Astrocyte (in vitro differentiated cells and primary cell): ENCODE measurements around the gene TMEM123. TPM values are rescaled to one million over a fixed set of nuclear protein-coding genes. Genes with fewer than 3 reads are reported as not detected.
A peak's percentile ranks its signal among the peaks of the same experiment; 100 is the strongest.

Experiments used
- DNase-seq: peaks from one replicate; pipeline ENCODE4 v3.0.0-alpha.2; 2010; ENCODE audit warnings: low read depth
- FAIRE-seq: peaks from 2 replicates; lab custom pipeline; 2011; peaks lifted over from hg19 to GRCh38; lab: Jason Lieb, UNC
- H2AFZ ChIP-seq: 2 replicates; pipeline ENCODE4 v1.6.0; 2012; ENCODE audit warnings: low read depth, low read length, inconsistent platforms
- H3K27ac ChIP-seq: 2 replicates; pipeline ENCODE4 v1.5.1; 2011; ENCODE audit warnings: low read depth, low read length, inconsistent platforms
- H3K27me3 ChIP-seq: 2 replicates; pipeline ENCODE4 v1.6.0; 2011; ENCODE audit warnings: low read length, inconsistent platforms; ENCODE audit not compliant: insufficient read depth
- H3K36me3 ChIP-seq: 2 replicates; pipeline ENCODE4 v1.5.1; 2011; ENCODE audit warnings: low read length, inconsistent platforms; ENCODE audit not compliant: insufficient read depth
- H3K4me1 ChIP-seq: 2 replicates; pipeline ENCODE4 v1.5.1; 2011; ENCODE audit warnings: low read length, inconsistent platforms; ENCODE audit not compliant: insufficient read depth
- H3K4me2 ChIP-seq: 2 replicates; pipeline ENCODE4 v1.6.0; 2012; ENCODE audit warnings: low read length, inconsistent platforms
- H3K4me3 ChIP-seq: 2 replicates; pipeline ENCODE4 v1.5.1; 2011; ENCODE audit warnings: low read depth, mild to moderate bottlenecking, low read length, inconsistent platforms; ENCODE audit not compliant: insufficient read depth
- H3K79me2 ChIP-seq: 2 replicates; pipeline ENCODE4 v1.6.0; 2012; ENCODE audit warnings: mild to moderate bottlenecking, low read length, inconsistent platforms; ENCODE audit not compliant: insufficient read depth
- H3K9ac ChIP-seq: 2 replicates; pipeline ENCODE4 v1.6.0; 2012; ENCODE audit warnings: mild to moderate bottlenecking, low read length, inconsistent platforms
- H3K9me3 ChIP-seq: 2 replicates; pipeline ENCODE4 v1.5.1; 2012; ENCODE audit warnings: low read depth, mild to moderate bottlenecking, low read length, inconsistent platforms; ENCODE audit not compliant: insufficient read depth
- H4K20me1 ChIP-seq: 2 replicates; pipeline ENCODE4 v1.6.0; 2012; ENCODE audit warnings: low read length, inconsistent platforms; ENCODE audit not compliant: insufficient read depth
- H3K27ac Mint-ChIP-seq: one replicate; pipeline ENCODE4 v1.8.0; 2021; ENCODE audit warnings: mild to moderate bottlenecking, mixed read lengths; ENCODE audit not compliant: unreplicated experiment
- H3K27me3 Mint-ChIP-seq: one replicate; pipeline ENCODE4 v1.8.0; 2021; ENCODE audit warnings: low read depth, mixed read lengths; ENCODE audit not compliant: unreplicated experiment
- H3K36me3 Mint-ChIP-seq: one replicate; pipeline ENCODE4 v1.8.0; 2021; ENCODE audit warnings: low read depth, mixed read lengths; ENCODE audit not compliant: unreplicated experiment
- H3K4me1 Mint-ChIP-seq: one replicate; pipeline ENCODE4 v1.8.0; 2021; ENCODE audit warnings: low read depth, mixed read lengths; ENCODE audit not compliant: unreplicated experiment
- H3K4me3 Mint-ChIP-seq: one replicate; pipeline ENCODE4 v1.8.0; 2021; ENCODE audit warnings: mild to moderate bottlenecking, moderate library complexity, mixed read lengths; ENCODE audit not compliant: unreplicated experiment
- H3K9me3 Mint-ChIP-seq: one replicate; pipeline ENCODE4 v1.8.0; 2021; ENCODE audit warnings: mild to moderate bottlenecking, mixed read lengths; ENCODE audit not compliant: unreplicated experiment
- CTCF ChIP-seq: IDR thresholded peaks from 2 replicates; pipeline ENCODE4 v1.5.1; 2011; ENCODE audit warnings: low read depth, mild to moderate bottlenecking, inconsistent platforms, low read length, moderate library complexity; ENCODE audit not compliant: insufficient read depth
- EZH2 ChIP-seq: IDR thresholded peaks from 2 replicates; pipeline ENCODE4 v1.6.1; 2012; ENCODE audit warnings: mild to moderate bottlenecking, low read length, inconsistent platforms; ENCODE audit not compliant: insufficient read depth
- total RNA-seq: library from RNA; stranded (reverse); gene quantifications from 2 replicates; pipeline ENCODE4 v1.2.1, GENCODE V29; 2021

The TMEM123 gene
- total RNA-seq, 1 donor from 2014 or later = 234 TPM

- Histone ChIP-seq H3K27me3 (no peaks in the 10 kb centered on the region), H3K9me3 (no peaks in the 10 kb centered on the region), H2AFZ (peak overlapping the region; percentile 21), H3K4me2 (peak overlapping the region; percentile 40), H3K36me3 (no peaks in the 10 kb centered on the region), H3K4me3 (no peak overlapping the region), H4K20me1 (no peaks in the 10 kb centered on the region), H3K4me1 (peaks cover 6% of the 10 kb centered on the region), H3K27ac (no peak overlapping the region), H3K9ac (no peak overlapping the region), H3K79me2 (no peaks in the 10 kb centered on the region)
- H3K4me3 Mint-ChIP-seq = no peak overlapping the region
- no peaks in the 10 kb centered on the region for H3K9me3 Mint-ChIP-seq
- H3K27ac Mint-ChIP-seq = no peak overlapping the region
- no peak for TF ChIP-seq CTCF
- TF ChIP-seq EZH2 = no peak
- H3K36me3 Mint-ChIP-seq = no peaks in the 10 kb centered on the region
- peaks cover 7% of the 10 kb centered on the region for H3K4me1 Mint-ChIP-seq
- FAIRE-seq (no peak), DNase-seq (peak; percentile 56)
- H3K27me3 Mint-ChIP-seq = no peaks in the 10 kb centered on the region
Observed at GRCh38 chr11:102469196-102469821, 16.7 kb upstream of the TMEM123 start.

- Histone ChIP-seq H3K4me1 (peaks cover 6% of the 10 kb centered on the region), H3K79me2 (no peaks in the 10 kb centered on the region), H4K20me1 (no peaks in the 10 kb centered on the region), H3K4me3 (no peak overlapping the region), H3K36me3 (no peaks in the 10 kb centered on the region), H3K27me3 (no peaks in the 10 kb centered on the region), H3K27ac (no peak overlapping the region), H3K9me3 (no peaks in the 10 kb centered on the region), H3K9ac (no peak overlapping the region), H3K4me2 (peak overlapping the region; percentile 40), H2AFZ (no peak overlapping the region)
- no peak overlapping the region for H3K4me3 Mint-ChIP-seq
- no peaks in the 10 kb centered on the region for H3K36me3 Mint-ChIP-seq
- H3K4me1 Mint-ChIP-seq = peaks cover 7% of the 10 kb centered on the region
- H3K27ac Mint-ChIP-seq = no peak overlapping the region
- DNase-seq (no peak), FAIRE-seq (no peak)
- no peaks in the 10 kb centered on the region for H3K27me3 Mint-ChIP-seq
- TF ChIP-seq EZH2 = no peak
- TF ChIP-seq CTCF = no peak
- no peaks in the 10 kb centered on the region for H3K9me3 Mint-ChIP-seq
Observed at GRCh38 chr11:102468616-102469195, 16.1 kb upstream of the TMEM123 start.
